HL-60 (cell line): ENCODE results near the gene CPNE4.

ENCODE experiments used
- DNase-seq, 2 experiments: peaks; one replicate each; pipeline ENCODE4 v3.0.0-alpha.2; 2010 to 2020; ENCODE audit warnings: low read depth in 1 of 2, low spot score in 1 of 2
- H3K27ac ChIP-seq: fragments of 250-450 bp; sonication (Bioruptor Pico); replicated peaks from 2 replicates; pipeline ENCODE4 v1.5.1; 2020; ENCODE audit warnings: mild to moderate bottlenecking, moderate library complexity
- H3K27me3 ChIP-seq: fragments of 250-450 bp; sonication (Bioruptor Pico); 2 replicates; pipeline ENCODE4 v1.5.1; 2021; ENCODE audit warnings: mild to moderate bottlenecking, moderate library complexity; ENCODE audit not compliant: insufficient read depth, poor library complexity, severe bottlenecking
- H3K4me3 ChIP-seq: replicated peaks from 2 replicates; pipeline ENCODE4 v1.5.1; 2011; ENCODE audit warnings: mild to moderate bottlenecking, control low read depth, low read length; ENCODE audit not compliant: insufficient read depth
- CTCF ChIP-seq: IDR thresholded peaks from one replicate; pipeline ENCODE4 v1.5.1; 2011; ENCODE audit warnings: low read length, control low read depth, inconsistent platforms; ENCODE audit not compliant: insufficient read depth
- GABPA ChIP-seq: IDR thresholded peaks from 2 replicates; pipeline ENCODE4 v1.6.1; 2012; ENCODE audit warnings: low read depth
- POLR2AphosphoS5 ChIP-seq: IDR thresholded peaks from 2 replicates; pipeline ENCODE4 v1.6.1; 2012; ENCODE audit warnings: low read depth
- REST ChIP-seq: IDR thresholded peaks from 2 replicates; pipeline ENCODE4 v1.6.1; 2012; ENCODE audit warnings: low read depth; ENCODE audit not compliant: insufficient replicate concordance
- SPI1 ChIP-seq: IDR thresholded peaks from 2 replicates; pipeline ENCODE4 v1.6.1; 2012; ENCODE audit warnings: low read depth, mild to moderate bottlenecking, borderline replicate concordance

The CPNE4 gene

GRCh38 chr3:131553495-131554247 lies 481.1 kb downstream of the CPNE4 start:
- Histone ChIP-seq H3K27me3 (peaks cover 2% of the 10 kb centered on the region), H3K27ac (no peak overlapping the region), H3K4me3 (no peak overlapping the region)
- TF ChIP-seq GABPA = no peak
- TF ChIP-seq SPI1 = no peak
- no peak for TF ChIP-seq REST
- no peak for TF ChIP-seq CTCF
- TF ChIP-seq POLR2AphosphoS5 = no peak
- no peak for DNase-seq

- no peak for DNase-seq
- Histone ChIP-seq H3K27ac (no peak overlapping the region), H3K27me3 (peaks cover 2% of the 10 kb centered on the region), H3K4me3 (no peak overlapping the region)
- no peak for TF ChIP-seq SPI1
- TF ChIP-seq REST = no peak
- TF ChIP-seq CTCF = no peak
- no peak for TF ChIP-seq GABPA
- no peak for TF ChIP-seq POLR2AphosphoS5
Measured at GRCh38 chr3:131551761-131552160, 483.1 kb downstream of the CPNE4 start.

GRCh38 chr3:131550562-131551465 lies 484.0 kb downstream of the CPNE4 start:
- no peak overlapping the region for H3K4me3 ChIP-seq
- no peak for DNase-seq
- TF ChIP-seq GABPA (no peak), CTCF (no peak), POLR2AphosphoS5 (no peak), SPI1 (no peak), REST (no peak)
- H3K27ac ChIP-seq = no peak overlapping the region
- H3K27me3 ChIP-seq = peaks cover 5% of the 10 kb centered on the region
